DND-41 (cell line): ENCODE data around the gene CPED1.

Source experiments
- ATAC-seq: fragments of 200-7000 bp; cut with Tn5 transposase; 3 replicates; pipeline ENCODE4 v1.9.1; 2021; ENCODE audit warnings: low read depth; ENCODE audit not compliant: insufficient read depth
- DNase-seq: peaks from one replicate; pipeline ENCODE4 v3.0.0-alpha.2; 2020
- H2AFZ ChIP-seq: 2 replicates; pipeline ENCODE4 v1.6.0; 2012; ENCODE audit warnings: low read depth, low read length
- H3K27ac ChIP-seq: 2 replicates; pipeline ENCODE4 v1.5.1; 2012; ENCODE audit warnings: low read length, inconsistent platforms
- H3K27me3 ChIP-seq: fragments of 200-600 bp; sonication (generic); 2 replicates; pipeline ENCODE4 v1.6.0; 2012; ENCODE audit warnings: low read length, mild to moderate bottlenecking, inconsistent platforms; ENCODE audit not compliant: insufficient read depth, poor library complexity
- H3K36me3 ChIP-seq: 2 replicates; pipeline ENCODE4 v1.5.1; 2012; ENCODE audit warnings: low read length, inconsistent platforms; ENCODE audit not compliant: insufficient read depth
- H3K4me1 ChIP-seq: 2 replicates; pipeline ENCODE4 v1.5.1; 2012; ENCODE audit warnings: mild to moderate bottlenecking, low read length; ENCODE audit not compliant: insufficient read depth
- H3K4me2 ChIP-seq: 2 replicates; pipeline ENCODE4 v1.6.0; 2012; ENCODE audit warnings: mild to moderate bottlenecking, moderate library complexity, low read length, inconsistent platforms; ENCODE audit not compliant: insufficient read depth
- H3K4me3 ChIP-seq, 2 experiments: fragments of 200-600 bp in 1 of 2; shearing (Covaris generic) in 1 of 2; 2 replicates each; pipeline ENCODE4 v1.5.1; 2012 to 2016; ENCODE audit warnings: inconsistent platforms in 2 of 2, low read length in 2 of 2, mild to moderate bottlenecking in 2 of 2, low read depth in 1 of 2, moderate library complexity in 1 of 2
- H3K79me2 ChIP-seq: 2 replicates; pipeline ENCODE4 v1.6.0; 2012; ENCODE audit warnings: low read length, inconsistent platforms; ENCODE audit not compliant: insufficient read depth
- H3K9ac ChIP-seq: 2 replicates; pipeline ENCODE4 v1.6.0; 2012; ENCODE audit warnings: low read depth, mild to moderate bottlenecking, inconsistent platforms, low read length, moderate library complexity
- H3K9me3 ChIP-seq: 2 replicates; pipeline ENCODE4 v1.5.1; 2012; ENCODE audit warnings: low read length, moderate library complexity, mild to moderate bottlenecking, inconsistent platforms; ENCODE audit not compliant: insufficient read depth, severe bottlenecking
- H4K20me1 ChIP-seq: 2 replicates; pipeline ENCODE4 v1.6.0; 2012; ENCODE audit warnings: low read length; ENCODE audit not compliant: insufficient read depth
- EZH2 ChIP-seq: IDR thresholded peaks from 3 replicates; pipeline ENCODE4 v1.6.1; 2012; ENCODE audit warnings: borderline replicate concordance, low read depth, mild to moderate bottlenecking, moderate library complexity, low read length, inconsistent platforms; ENCODE audit not compliant: severe bottlenecking
- TF ChIP-seq, protein P1 (sequence below): IDR thresholded peaks from 2 replicates; pipeline ENCODE4 v1.5.1; 2012; ENCODE audit warnings: borderline replicate concordance, low read length, moderate library complexity, mild to moderate bottlenecking; ENCODE audit not compliant: poor library complexity, severe bottlenecking; ENCODE audit errors: extremely low read depth

The CPED1 gene

DNA sequence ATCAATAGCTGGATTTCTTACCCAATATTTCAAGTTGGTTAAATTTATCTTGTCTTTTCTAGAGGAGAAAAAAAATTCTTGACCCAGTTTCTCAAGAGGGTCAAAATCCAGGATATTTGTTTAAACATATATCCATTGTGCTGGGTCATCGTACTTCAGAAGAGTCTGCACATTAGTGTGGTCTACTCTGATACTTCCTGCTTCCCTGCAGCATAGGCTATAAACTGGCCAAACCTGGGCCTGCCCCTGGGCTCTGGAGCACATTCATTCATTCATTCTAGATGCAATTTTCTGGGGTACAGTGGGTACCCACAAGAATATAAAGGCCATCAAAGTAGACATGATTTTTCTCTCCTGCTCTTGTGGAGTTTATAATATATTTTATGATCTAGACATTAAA is 198.2 kb downstream of the CPED1 start:
- no peak overlapping the region for H3K27ac ChIP-seq
- H2AFZ ChIP-seq = no peak overlapping the region
- peaks cover 4% of the 10 kb centered on the region for H3K9me3 ChIP-seq
- no peaks in the 10 kb centered on the region for H3K36me3 ChIP-seq
- no peak overlapping the region for H3K4me2 ChIP-seq
- ATAC-seq (no peak), DNase-seq (no peak)
- H3K4me1 ChIP-seq = peaks cover 13% of the 10 kb centered on the region
- no peak overlapping the region for H3K4me3 ChIP-seq
- TF ChIP-seq EZH2 = no peak
- TF ChIP-seq, protein P1, sequence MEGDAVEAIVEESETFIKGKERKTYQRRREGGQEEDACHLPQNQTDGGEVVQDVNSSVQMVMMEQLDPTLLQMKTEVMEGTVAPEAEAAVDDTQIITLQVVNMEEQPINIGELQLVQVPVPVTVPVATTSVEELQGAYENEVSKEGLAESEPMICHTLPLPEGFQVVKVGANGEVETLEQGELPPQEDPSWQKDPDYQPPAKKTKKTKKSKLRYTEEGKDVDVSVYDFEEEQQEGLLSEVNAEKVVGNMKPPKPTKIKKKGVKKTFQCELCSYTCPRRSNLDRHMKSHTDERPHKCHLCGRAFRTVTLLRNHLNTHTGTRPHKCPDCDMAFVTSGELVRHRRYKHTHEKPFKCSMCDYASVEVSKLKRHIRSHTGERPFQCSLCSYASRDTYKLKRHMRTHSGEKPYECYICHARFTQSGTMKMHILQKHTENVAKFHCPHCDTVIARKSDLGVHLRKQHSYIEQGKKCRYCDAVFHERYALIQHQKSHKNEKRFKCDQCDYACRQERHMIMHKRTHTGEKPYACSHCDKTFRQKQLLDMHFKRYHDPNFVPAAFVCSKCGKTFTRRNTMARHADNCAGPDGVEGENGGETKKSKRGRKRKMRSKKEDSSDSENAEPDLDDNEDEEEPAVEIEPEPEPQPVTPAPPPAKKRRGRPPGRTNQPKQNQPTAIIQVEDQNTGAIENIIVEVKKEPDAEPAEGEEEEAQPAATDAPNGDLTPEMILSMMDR = no peak
- no peaks in the 10 kb centered on the region for H4K20me1 ChIP-seq
- H3K79me2 ChIP-seq = no peaks in the 10 kb centered on the region
- no peaks in the 10 kb centered on the region for H3K27me3 ChIP-seq
- no peak overlapping the region for H3K9ac ChIP-seq

DNA sequence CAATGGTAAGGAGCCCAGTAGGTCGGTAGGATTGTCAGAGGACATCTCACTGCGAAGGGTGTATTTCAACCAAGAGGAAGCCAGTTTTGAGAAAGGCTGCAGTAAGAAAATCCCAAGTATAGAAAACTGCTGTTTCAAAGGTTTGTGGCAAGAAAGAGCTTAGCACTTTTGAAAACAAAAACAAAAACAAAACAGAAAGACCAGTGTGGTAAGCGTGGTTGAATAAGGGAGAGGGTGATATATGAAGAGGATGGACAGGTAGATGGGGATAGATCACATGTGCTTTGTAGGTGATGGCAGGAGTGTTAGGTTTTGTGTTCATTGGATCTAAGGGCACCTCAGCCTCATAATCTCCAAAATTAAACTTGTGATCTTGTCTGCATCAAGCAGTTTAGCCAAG is 198.7 kb downstream of the CPED1 start:
- Histone ChIP-seq H3K27ac (peak overlapping the region; percentile 42; the same call in 1 of the 2 replicates), H3K4me3 (no peak overlapping the region), H2AFZ (peak overlapping the region; percentile 53), H3K4me2 (no peak overlapping the region), H3K9ac (no peak overlapping the region), H3K9me3 (peaks cover 4% of the 10 kb centered on the region), H3K4me1 (peaks cover 16% of the 10 kb centered on the region), H3K79me2 (no peaks in the 10 kb centered on the region), H3K27me3 (no peaks in the 10 kb centered on the region), H3K36me3 (no peaks in the 10 kb centered on the region), H4K20me1 (no peaks in the 10 kb centered on the region)
- TF ChIP-seq EZH2 = no peak
- TF ChIP-seq, protein P1 = no peak
- DNase-seq = no peak
- peak; percentile 44; the same call in 1 of the 3 replicates for ATAC-seq

DNA sequence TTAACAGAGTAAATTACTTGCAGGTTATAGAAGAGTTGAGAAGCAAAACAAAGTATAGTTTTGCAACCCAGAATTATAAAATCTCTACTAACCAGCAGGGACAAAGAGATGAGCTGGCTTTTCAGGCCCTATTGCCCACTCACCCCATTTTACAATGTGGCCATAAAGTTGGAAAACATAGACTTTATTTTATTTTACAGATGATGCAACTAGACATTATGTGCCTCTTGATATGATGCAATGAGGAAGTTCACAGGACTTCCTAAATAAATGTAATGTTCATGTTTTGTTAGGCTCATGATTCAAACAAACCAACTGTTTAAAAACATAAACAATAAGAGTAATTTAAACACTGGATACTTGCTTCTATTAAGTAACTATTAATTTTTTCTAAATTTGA is 199.2 kb downstream of the CPED1 start:
- H4K20me1 ChIP-seq = no peaks in the 10 kb centered on the region
- ATAC-seq (no peak), DNase-seq (no peak)
- H3K27me3 ChIP-seq = no peaks in the 10 kb centered on the region
- no peak overlapping the region for H3K4me3 ChIP-seq
- peak overlapping the region; percentile 53; the same call in 1 of the 2 replicates for H2AFZ ChIP-seq
- H3K9ac ChIP-seq = no peak overlapping the region
- peaks cover 4% of the 10 kb centered on the region for H3K9me3 ChIP-seq
- no peak for TF ChIP-seq EZH2
- TF ChIP-seq, protein P1 = no peak
- H3K36me3 ChIP-seq = no peaks in the 10 kb centered on the region
- no peak overlapping the region for H3K4me2 ChIP-seq
- H3K27ac ChIP-seq = no peak overlapping the region
- H3K4me1 ChIP-seq = peaks cover 16% of the 10 kb centered on the region
- no peaks in the 10 kb centered on the region for H3K79me2 ChIP-seq

DNA sequence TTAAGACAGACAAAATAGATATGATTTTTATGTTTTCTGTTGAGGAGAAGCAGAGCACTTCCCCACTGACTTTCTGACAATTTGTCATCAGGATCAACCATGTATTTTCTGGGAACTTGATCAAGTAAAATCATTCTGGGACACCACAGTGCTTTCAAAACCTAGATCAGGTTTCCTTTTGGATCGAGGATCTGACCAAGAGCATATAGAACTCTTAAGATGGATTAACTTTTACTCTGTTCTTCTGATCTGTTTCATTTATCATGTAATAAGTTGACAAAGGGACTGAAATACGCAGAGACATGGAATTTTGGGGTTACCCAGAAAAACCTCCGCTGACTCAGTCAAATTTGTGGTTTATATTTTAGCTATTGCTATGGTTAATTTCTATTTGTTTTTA is 204.3 kb downstream of the CPED1 start:
- Histone ChIP-seq H3K9ac (no peak overlapping the region), H3K4me1 (peaks cover 8% of the 10 kb centered on the region; the same call in 1 of the 2 replicates), H2AFZ (no peak overlapping the region), H3K9me3 (peaks cover 4% of the 10 kb centered on the region), H3K27me3 (no peaks in the 10 kb centered on the region), H3K4me2 (no peak overlapping the region), H3K4me3 (no peak overlapping the region), H3K27ac (no peak overlapping the region), H3K79me2 (no peaks in the 10 kb centered on the region), H4K20me1 (no peaks in the 10 kb centered on the region), H3K36me3 (no peaks in the 10 kb centered on the region)
- TF ChIP-seq EZH2 = no peak
- TF ChIP-seq, protein P1 = no peak
- ATAC-seq (no peak), DNase-seq (no peak)
